Measurements from ENCODE around the gene NOL9.

NOL9 gene

DNA sequence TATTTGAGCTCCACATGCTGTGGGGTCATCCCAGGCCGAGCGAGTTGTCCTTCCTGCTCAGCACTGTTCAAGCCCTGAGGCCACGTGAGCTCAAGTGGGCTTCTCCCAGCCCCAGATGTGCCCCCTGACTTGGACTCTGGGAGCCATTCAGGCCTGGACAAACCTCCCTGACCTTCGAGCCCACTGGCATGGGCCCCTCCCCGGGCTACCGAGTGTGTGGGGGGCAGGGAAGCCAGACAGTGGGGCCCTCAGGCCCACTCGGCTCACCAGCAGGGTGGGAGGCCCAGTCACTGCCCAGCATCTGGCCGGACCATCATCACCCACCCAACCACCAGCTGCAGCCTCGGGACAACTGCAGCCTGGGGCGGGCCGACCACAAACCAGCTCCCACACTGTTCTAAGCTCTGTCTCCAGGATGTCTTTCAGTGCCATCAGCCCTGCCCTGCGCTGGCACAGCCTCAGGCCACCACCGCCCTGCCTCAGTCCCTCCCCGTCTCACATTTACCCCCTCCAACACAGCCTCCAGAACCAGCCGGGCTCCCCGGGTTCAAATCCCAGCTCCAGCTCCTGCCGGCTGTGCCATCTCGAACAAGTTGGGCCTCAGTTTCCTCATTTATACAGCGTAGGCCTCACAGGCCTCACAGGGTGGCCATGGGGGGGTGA is 41.9 kb downstream of the NOL9 start:
- no peak for DNase-seq (ENCODE audit: low read depth in 1 of 2, low spot score in 1 of 2)
- Histone ChIP-seq H3K27me3 (ENCODE audit: insufficient read depth, poor library complexity, severe bottlenecking) (peaks cover 2% of the 10 kb centered on the region), H3K27ac (replicated peaks) (no peak overlapping the region), H3K4me3 (replicated peaks; ENCODE audit: insufficient read depth, low read length) (no peak overlapping the region)
- no peak for TF ChIP-seq GABPA (IDR thresholded peaks at IDR 0.05; ENCODE audit: low read depth)
- TF ChIP-seq, protein P1, sequence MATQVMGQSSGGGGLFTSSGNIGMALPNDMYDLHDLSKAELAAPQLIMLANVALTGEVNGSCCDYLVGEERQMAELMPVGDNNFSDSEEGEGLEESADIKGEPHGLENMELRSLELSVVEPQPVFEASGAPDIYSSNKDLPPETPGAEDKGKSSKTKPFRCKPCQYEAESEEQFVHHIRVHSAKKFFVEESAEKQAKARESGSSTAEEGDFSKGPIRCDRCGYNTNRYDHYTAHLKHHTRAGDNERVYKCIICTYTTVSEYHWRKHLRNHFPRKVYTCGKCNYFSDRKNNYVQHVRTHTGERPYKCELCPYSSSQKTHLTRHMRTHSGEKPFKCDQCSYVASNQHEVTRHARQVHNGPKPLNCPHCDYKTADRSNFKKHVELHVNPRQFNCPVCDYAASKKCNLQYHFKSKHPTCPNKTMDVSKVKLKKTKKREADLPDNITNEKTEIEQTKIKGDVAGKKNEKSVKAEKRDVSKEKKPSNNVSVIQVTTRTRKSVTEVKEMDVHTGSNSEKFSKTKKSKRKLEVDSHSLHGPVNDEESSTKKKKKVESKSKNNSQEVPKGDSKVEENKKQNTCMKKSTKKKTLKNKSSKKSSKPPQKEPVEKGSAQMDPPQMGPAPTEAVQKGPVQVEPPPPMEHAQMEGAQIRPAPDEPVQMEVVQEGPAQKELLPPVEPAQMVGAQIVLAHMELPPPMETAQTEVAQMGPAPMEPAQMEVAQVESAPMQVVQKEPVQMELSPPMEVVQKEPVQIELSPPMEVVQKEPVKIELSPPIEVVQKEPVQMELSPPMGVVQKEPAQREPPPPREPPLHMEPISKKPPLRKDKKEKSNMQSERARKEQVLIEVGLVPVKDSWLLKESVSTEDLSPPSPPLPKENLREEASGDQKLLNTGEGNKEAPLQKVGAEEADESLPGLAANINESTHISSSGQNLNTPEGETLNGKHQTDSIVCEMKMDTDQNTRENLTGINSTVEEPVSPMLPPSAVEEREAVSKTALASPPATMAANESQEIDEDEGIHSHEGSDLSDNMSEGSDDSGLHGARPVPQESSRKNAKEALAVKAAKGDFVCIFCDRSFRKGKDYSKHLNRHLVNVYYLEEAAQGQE (IDR thresholded peaks at IDR 0.05; ENCODE audit: insufficient replicate concordance, low read depth): no peak

DNA sequence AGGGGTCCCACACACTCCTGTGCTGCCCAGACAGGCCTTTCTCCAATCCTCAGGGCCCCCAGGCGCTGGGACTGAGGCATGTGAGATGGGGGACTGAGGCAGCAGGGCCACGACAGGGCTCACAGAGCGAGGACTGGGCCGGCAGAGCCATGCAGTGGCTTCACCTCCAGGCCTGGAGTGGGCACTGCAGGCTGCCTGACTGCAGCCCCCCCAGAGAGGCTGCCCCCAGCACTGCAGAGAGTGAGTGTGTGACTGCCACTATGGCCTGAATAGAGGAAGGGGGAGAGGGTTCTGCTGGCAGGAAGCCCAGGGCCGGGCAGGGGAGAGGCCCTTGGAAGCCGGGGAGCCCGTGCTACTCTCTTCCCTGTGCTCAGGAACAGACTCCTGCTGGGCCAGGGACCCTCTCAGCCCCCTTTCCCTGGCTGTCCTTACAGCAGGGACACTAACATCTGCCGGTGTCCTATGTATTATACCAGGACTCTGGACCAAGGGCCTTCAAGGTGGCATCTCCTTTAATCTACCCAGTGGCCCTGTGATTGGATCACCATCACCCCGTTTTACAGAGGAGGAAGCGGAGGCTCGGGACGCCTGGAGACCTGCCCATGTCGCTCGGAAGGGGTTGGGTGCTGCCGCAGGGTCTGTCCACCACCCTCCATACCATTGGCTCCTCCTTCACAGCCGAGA is 42.6 kb downstream of the NOL9 start:
- no peak for DNase-seq (ENCODE audit: low read depth in 1 of 2, low spot score in 1 of 2)
- Histone ChIP-seq H3K4me3 (replicated peaks; ENCODE audit: insufficient read depth, low read length) (no peak overlapping the region), H3K27me3 (ENCODE audit: insufficient read depth, poor library complexity, severe bottlenecking) (peaks cover 2% of the 10 kb centered on the region), H3K27ac (replicated peaks) (no peak overlapping the region)
- TF ChIP-seq POLR2AphosphoS5 (IDR thresholded peaks at IDR 0.05; ENCODE audit: low read depth) (no peak), SPI1 (IDR thresholded peaks at IDR 0.05; ENCODE audit: borderline replicate concordance, low read depth) (no peak), GABPA (IDR thresholded peaks at IDR 0.05; ENCODE audit: low read depth) (no peak)
- TF ChIP-seq, protein P2, sequence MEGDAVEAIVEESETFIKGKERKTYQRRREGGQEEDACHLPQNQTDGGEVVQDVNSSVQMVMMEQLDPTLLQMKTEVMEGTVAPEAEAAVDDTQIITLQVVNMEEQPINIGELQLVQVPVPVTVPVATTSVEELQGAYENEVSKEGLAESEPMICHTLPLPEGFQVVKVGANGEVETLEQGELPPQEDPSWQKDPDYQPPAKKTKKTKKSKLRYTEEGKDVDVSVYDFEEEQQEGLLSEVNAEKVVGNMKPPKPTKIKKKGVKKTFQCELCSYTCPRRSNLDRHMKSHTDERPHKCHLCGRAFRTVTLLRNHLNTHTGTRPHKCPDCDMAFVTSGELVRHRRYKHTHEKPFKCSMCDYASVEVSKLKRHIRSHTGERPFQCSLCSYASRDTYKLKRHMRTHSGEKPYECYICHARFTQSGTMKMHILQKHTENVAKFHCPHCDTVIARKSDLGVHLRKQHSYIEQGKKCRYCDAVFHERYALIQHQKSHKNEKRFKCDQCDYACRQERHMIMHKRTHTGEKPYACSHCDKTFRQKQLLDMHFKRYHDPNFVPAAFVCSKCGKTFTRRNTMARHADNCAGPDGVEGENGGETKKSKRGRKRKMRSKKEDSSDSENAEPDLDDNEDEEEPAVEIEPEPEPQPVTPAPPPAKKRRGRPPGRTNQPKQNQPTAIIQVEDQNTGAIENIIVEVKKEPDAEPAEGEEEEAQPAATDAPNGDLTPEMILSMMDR (IDR thresholded peaks at IDR 0.05; ENCODE audit: insufficient read depth, low read length): no peak
- TF ChIP-seq, protein P1 (IDR thresholded peaks at IDR 0.05; ENCODE audit: insufficient replicate concordance, low read depth): no peak

DNA sequence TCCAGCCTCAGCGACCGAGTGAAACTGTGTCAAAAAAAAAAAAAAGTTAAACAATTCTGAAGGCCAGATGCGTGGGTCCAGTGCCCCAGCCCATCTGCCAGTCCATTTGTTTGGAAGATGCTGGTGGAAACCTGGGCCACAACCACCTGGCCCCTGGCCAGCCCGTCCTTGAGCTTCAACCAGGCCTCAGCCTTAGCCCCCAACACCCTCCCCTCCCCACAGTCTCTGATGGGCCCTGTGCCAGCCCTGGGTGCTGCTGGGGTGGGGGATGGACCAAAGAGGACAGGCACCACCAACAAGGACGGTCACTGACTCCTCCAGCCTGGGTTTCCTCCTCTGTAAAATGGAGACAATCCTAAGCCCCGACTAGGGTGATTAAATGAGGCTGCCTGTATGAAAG is 43.3 kb downstream of the NOL9 start:
- DNase-seq (ENCODE audit: low read depth in 1 of 2, low spot score in 1 of 2): no peak
- peaks cover 2% of the 10 kb centered on the region for H3K27me3 ChIP-seq (ENCODE audit: insufficient read depth, poor library complexity, severe bottlenecking)
- TF ChIP-seq GABPA (IDR thresholded peaks at IDR 0.05; ENCODE audit: low read depth) (no peak), SPI1 (IDR thresholded peaks at IDR 0.05; ENCODE audit: borderline replicate concordance, low read depth) (no peak), POLR2AphosphoS5 (IDR thresholded peaks at IDR 0.05; ENCODE audit: low read depth) (no peak)
- TF ChIP-seq, protein P1 (IDR thresholded peaks at IDR 0.05; ENCODE audit: insufficient replicate concordance, low read depth): no peak
- TF ChIP-seq, protein P2 (IDR thresholded peaks at IDR 0.05; ENCODE audit: insufficient read depth, low read length): no peak

More for the DNA sequence above, 43.3 kb downstream of the NOL9 start:
- Histone ChIP-seq H3K27ac (replicated peaks) (no peak overlapping the region), H3K4me3 (replicated peaks; ENCODE audit: insufficient read depth, low read length) (no peak overlapping the region)
